G401.6 (cell line): ENCODE results near the gene SSB.
"Not testable (repeated sequence)": the region's sequence is repeated elsewhere in the genome, so short reads cannot be mapped to it uniquely, and the experiment has no call there.

Experiments
- FAIRE-seq: peaks from 2 replicates; lab custom pipeline; 2012; peaks lifted over from hg19 to GRCh38; lab: Jason Lieb, UNC

The SSB gene

DNA sequence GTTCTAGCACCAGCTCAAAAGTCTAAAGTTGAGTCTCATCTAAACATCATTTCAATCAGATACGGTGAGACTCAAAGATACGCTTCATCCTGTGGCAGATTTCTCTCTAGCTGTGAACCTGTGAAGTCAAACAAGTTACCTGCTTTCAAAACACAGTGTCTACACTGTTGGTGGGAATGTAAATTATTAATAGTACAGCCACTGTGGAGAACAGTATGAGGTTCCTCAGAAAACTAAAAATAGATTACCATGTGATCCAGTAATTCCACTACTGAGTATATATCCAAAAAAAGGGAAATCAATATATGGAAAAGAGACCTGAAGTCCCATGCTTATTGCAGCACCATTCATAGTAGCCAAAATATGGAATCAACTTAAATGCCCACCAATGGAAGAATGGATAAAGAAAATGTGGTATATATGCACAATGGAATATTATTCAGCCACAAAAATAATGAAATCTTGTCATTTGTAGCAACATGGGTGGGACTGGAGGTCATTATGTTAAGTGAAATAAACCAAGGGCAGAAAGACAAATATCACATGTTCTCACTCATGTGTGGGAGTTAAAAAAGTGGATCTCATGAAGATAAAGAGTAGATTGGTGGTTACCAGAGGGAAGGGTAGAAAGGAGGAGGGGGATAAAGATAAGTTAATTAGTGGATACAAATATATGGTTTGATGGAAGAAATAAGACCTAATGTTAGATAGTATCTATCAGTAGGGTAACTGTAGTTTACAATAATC lies 40.2 kb downstream of the SSB start:
- FAIRE-seq = no peak

DNA sequence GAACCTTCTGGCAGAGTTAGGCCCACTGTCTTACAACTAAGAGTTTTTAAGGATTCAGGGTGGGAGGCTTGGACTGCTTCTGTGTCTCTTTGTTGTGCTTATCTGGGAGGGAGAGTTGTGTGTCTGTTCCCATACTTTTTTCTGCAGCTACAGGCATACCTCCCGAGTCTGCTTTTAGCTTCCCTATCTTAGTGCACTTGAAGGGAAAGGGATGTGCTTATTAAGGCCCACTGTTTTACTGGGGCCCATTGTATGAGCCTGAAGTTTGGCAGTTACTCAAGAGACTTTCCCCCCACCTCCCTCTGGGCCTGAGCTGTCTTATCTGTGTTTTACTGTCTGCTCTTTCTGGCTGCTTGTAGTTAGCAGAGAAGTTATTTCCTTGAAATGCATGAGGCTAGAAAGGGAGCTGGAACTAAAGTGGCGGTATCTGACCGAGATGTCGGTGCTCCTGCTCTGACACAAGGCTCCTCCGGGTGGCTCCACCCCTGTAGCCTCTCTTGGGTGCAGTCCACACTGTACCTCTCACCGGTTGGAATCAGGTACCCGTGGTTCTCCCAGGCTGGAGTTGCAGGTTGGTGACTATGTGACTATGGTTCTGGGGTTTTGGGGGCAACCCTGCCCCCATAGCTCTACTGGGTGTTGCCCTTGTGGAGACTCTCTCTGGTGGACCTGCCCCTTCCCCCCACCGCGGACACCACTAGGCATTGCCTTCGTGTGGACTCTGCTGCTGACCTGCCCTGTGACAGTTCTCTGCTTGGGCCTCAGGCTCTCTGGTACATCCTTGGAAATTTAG lies 41.5 kb downstream of the SSB start:
- FAIRE-seq = no peak

DNA sequence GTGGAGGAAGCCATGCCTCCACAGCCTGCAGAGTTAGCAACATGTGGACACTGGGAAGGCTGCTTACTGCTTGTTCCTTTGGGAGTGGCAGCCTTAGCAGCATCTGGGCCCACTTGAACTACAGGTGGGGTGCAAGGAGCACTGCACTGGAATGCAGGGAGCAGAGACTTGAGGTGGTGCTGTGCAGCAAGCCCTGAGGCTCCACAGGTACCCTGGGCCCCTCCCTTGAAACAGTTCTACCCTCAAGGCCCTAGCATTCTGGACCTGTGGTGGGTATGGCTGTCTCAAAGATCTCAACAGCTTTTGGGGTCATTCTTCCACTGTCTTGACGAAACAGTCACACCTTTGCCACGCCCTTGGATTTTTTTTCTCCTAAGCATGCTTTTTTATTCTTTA lies 42.1 kb downstream of the SSB start:
- FAIRE-seq = no peak

DNA sequence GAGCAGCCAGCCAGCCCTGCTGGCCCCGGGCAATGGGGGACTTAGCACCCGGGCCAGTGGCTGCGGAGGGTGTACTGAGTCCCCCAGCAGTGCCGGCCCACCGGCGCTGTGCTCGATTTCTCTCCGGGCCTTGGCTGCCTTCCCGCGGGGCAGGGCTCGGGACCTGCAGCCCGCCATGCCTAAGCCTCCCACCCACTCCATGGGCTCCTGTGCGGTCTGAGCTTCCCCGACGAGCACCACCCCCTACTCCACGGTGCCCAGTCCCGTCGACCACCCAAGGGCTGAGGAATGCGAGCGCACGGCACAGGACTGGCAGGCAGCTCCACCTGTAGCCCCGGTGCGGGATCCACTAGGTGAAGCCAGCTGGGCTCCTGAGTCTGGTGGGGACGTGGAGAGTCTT lies 43.0 kb downstream of the SSB start:
- FAIRE-seq = not testable (repeated sequence)

DNA sequence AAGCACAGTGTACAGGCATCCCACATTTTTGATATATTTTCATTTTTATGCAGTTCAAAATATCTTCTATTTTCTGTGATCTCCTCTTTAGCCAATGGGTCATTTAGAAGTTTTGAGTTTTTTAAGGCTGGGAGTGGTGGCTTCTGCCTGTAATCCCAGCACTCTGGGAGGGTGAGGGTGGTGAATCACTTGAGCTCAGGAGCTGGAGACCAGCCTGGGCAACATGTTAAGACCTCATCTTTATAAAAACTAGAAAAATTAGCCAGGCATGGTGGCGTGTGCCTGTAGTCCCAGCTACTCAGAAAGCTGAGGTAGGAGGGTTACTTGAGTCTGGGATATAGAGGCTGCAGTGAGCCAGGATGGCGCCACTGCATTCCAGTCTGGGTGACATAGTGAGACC lies 46.3 kb downstream of the SSB start:
- FAIRE-seq = no peak

DNA sequence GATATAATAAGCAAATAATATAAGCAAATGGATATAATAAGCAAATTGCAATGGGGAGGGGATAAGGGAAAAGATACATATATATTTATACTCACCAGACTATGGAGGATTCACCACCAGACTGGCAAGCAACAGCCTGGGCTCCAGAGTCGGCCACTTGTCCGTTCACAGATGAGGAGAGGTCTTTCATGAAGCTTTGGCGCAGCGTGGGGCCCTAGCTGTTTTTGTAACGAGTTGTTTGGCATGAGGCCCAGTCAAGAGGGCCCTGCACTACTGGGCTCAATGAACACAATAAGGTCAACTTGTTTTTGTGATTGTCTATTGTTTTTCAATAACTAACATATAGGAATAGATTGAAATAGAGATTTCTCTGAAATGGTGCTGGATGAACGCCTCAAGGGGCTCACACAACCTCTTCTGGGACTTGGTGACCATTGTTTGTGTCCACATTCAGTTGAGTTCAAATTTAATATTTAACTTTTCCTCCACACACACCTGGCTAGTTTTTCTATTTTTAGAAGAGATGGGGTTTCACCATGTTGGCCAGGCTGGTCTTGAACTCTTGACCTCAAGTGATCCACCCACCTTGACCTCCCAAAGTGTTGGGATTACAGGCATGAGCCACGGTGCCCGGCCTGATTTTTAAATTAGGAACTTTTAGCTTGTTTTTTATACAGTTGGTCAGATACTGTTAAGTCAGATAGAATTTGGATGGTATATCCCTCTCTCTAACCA lies 50.5 kb downstream of the SSB start:
- not testable (repeated sequence) for FAIRE-seq

DNA sequence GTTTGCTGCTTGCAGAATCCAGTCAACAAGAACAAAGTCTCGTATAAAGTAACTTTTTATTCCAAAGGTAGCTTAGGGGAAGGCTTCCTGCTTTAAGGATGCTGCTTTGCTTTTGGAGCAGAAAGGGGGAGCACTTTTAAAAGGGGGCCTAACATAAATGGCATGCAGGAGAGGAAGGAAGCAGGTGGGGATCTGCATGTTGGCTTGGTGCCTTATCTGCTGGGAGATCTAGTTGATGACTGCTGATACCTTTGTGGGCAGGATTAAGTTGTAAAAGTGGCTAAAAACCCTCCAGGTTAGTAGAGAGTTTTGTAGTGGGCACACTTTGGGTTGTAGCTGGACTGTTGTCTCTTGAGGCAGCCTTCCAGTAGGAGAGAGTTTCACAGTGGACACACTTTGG lies 51.0 kb downstream of the SSB start:
- FAIRE-seq = no peak

DNA sequence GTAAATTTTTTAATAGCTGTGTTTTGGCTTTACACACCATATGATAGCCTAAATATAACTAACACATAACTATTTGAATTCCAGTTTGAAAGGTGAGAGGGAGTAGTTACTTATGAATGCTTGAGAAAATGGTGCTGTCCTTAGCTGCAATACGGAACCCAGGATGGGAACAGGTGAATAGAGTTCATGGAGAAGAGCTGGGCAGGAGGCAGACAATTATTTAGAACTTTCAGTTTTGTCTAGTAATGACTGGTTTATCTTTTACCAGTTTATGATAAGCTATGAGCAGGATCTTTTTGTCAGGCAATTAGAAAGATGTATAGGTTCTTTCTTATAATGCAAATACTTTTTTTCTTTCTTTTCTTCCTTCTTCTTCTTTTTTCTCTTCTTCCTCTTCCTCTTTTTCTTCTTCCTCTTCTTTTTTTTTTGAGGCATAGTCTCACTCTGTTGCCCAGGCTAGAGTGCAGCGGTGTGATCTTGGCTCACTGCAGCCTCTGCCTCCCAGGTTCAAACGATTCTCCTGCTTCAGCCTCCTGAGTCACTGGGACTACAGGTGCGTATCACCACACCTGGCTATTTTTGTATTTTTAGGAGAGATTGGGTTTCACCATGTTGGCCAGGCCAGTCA lies 54.5 kb downstream of the SSB start:
- no peak for FAIRE-seq

DNA sequence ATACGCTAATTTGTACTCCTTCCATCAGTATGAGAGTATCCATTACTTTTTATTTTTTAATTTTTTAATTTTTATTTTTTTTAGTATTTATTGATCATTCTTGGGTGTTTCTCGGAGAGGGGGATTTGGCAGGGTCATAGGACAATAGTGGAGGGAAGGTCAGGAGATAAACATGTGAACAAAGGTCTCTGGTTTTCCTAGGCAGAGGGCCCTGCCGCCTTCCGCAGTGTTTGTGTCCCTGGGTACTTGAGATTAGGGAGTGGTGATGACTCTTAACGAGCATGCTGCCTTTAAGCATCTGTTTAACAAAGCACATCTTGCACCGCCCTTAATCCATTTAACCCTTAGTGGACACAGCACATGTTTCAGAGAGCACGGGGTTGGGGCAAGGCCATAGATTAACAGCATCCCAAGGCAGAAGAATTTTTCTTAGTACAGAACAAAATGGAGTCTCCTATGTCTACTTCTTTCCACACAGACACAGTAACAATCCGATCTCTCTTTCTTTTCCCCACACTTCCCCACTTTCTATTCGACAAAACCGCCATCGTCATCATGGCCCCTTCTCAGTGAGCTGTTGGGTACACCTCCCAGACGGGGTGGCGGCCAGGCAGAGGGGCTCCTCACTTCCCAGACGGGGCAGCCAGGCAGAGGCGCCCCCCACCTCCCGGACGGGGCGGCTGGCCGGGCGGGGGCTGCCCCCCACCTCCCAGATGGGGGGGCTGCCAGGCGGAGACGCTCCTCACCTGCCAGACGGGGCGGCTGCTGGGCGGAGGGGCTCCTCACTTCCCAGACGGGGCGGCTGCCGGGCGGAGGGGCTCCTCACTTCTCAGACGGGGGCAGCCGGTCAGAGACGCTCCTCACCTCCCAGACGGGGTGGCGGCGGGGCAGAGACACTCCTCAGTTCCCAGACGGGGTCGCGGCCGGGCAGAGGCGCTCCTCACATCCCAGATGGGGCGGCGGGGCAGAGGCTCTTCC lies 56.9 kb downstream of the SSB start:
- FAIRE-seq = not testable (repeated sequence)

DNA sequence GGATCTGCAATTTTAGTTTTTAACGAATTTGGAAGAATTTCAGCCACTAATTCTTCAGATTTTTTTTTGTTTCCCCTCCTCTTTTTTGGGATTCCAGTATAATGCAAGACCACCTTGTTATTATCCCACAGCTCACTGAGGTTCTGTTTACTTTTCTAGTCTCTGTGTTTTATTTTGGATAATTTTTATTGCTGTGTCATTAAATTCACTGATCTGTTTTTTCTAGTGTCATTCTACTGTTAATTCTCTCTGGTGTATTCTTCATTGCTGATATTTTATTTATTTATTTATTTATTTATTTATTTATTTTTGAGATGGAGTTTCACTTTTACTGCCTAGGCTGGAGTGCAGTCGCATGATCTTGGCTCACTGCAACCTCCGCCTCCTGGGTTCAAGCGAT lies 60.8 kb downstream of the SSB start:
- no peak for FAIRE-seq

DNA sequence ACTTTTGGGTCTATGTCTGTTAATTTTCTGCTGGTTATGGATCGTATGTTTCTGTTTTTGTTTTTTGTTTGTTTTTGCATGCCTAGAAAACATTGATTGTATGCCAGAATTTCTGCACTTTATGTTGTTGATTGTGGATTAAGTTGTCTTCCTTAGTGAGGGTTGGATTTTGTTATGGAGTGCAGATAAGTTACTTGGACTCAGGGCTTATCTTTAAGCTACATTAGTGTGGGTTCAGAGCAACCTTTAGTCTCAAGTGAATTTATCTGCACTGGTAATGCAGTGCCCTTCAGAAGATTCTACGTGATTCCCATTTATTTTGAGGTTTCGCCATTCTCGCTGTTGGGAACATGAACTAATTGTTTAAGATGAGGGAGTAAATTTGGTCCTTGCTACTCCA lies 61.5 kb downstream of the SSB start:
- no peak for FAIRE-seq
